Upper lobe of left lung (tissue), 6 donors: ENCODE data around the gene LRR1. TPM values are rescaled to one million over a fixed set of nuclear protein-coding genes. Genes with fewer than 3 reads are reported as not detected.
A peak's percentile ranks its signal among the peaks of the same experiment; 100 is the strongest.

Experiments used
- ATAC-seq, 2 donors: fragments of 200-7000 bp; cut with Tn5 transposase; one replicate each; pipeline ENCODE4 v1.9.1; 2022; ENCODE audit warnings: mild to moderate bottlenecking in 2 of 2, moderate library complexity in 2 of 2; ENCODE audit not compliant: low FRiP score in 2 of 2
- DNase-seq, 2 donors: peaks; one replicate each; pipeline ENCODE4 v3.0.0-alpha.2; 2019 to 2020
- H3K27ac ChIP-seq, 4 donors: fragments of 200-600 bp; sonication (generic); one replicate each; pipeline ENCODE4 v1.5.1; 2016 to 2019
- H3K27me3 ChIP-seq, 4 donors: fragments of 200-600 bp; sonication (generic); one replicate each; pipeline ENCODE4 v1.5.1; 2017 to 2019
- H3K36me3 ChIP-seq, 4 donors: fragments of 200-600 bp; sonication (generic); one replicate each; pipeline ENCODE4 v1.5.1; 2016 to 2019
- H3K4me1 ChIP-seq, 4 donors: fragments of 200-600 bp; sonication (generic); one replicate each; pipeline ENCODE4 v1.5.1; 2018 to 2019
- H3K4me3 ChIP-seq, 4 donors: fragments of 200-600 bp; sonication (generic); one replicate each; pipeline ENCODE4 v1.5.1; 2017 to 2019; ENCODE audit warnings: mild to moderate bottlenecking in 2 of 4, moderate library complexity in 1 of 4
- H3K9me3 ChIP-seq, 4 donors: fragments of 200-600 bp; sonication (generic); one replicate each; pipeline ENCODE4 v1.5.1; 2018 to 2019
- CTCF ChIP-seq, 6 experiments: fragments of 450-650 bp in 4 of 6; fragments of 200-600 bp in 2 of 6; sonication (generic) in 2 of 6; IDR thresholded peaks; one replicate each; pipeline ENCODE4 v1.5.1; 2016 to 2019; ENCODE audit warnings: antibody characterized with exemption in 6 of 6
- EP300 ChIP-seq, 4 donors: sonication (generic); formaldehyde crosslinking; IDR thresholded peaks; one replicate each; pipeline ENCODE4 v1.5.1; 2017; ENCODE audit warnings: antibody characterized with exemption in 4 of 4, control low read depth in 2 of 4
- POLR2A ChIP-seq, 4 donors: fragments of 450-650 bp; IDR thresholded peaks; one replicate each; pipeline ENCODE4 v1.5.1; 2016 to 2017; ENCODE audit warnings: antibody characterized with exemption in 4 of 4, mild to moderate bottlenecking in 2 of 4
- POLR2AphosphoS5 ChIP-seq, 2 donors: sonication (generic); formaldehyde crosslinking; IDR thresholded peaks; one replicate each; pipeline ENCODE4 v1.5.1; 2017; ENCODE audit warnings: antibody characterized with exemption in 2 of 2
- WGBS, 2 donors: methylation state at CpG; one replicate each; pipeline ENCODE4 v1.1.5; 2017 to 2018; 5-methylcytosine and 5-hydroxymethylcytosine counted together
- total RNA-seq, 6 donors: library from RNA; depleted of rRNA in 4 of 6; stranded (reverse); fragments of >200 nt in 4 of 6; gene quantifications; one replicate each; pipeline versions ENCODE4 v1.1.0 to v1.2.1, GENCODE V29; 2016 to 2021
- donor health status: DM: no; HTN: no; CAD: no; lungs with moderate emphysema.
- donor health status: DM: no; HTN: yes; CAD: no; lungs with severe emphysema.

Gene LRR1
- total RNA-seq, 6 donors from 2014 or later: 1.6 to 13.6 (median 8.1) TPM

GRCh38 chr14:49633640-49634546 is 35.2 kb downstream of the LRR1 start:
- WGBS, 2 donors: 0 to 1% methylated on average over 13 to 44 of the region's 101 CpGs
- Histone ChIP-seq H3K9me3 (no peaks in the 10 kb centered on the region), H3K4me1 (peaks cover 21 to 48% (median 24%) of the 10 kb centered on the region in 4 donors), H3K4me3 (peak overlapping the region; percentile 80 to 94 (median 88)), H3K27me3 (no peaks in the 10 kb centered on the region), H3K27ac (peak overlapping the region; percentile 87 to 98 (median 94)), H3K36me3 (peaks cover 0 to 6% (median 0%) of the 10 kb centered on the region in 4 donors)
- TF ChIP-seq EP300 (IDR thresholded peaks at IDR 0.05) (no peak), POLR2A (IDR thresholded peaks at IDR 0.05) (peak in 3 of 4 donors; percentile 62 to 92 (median 91)), POLR2AphosphoS5 (IDR thresholded peaks at IDR 0.05) (peak; percentile 72), CTCF (IDR thresholded peaks at IDR 0.05) (peak; percentile 72 to 96 (median 88))
- DNase-seq (peak; percentile 97 to 98), ATAC-seq (peak; percentile 97 to 98)

GRCh38 chr14:49634547-49635334 is 36.0 kb downstream of the LRR1 start, which contains the start of gene DNAAF2:
Gene DNAAF2, minus strand, starts transcription at chr14:49635244. Its CDS starts 95 bp downstream, at chr14:49635149.
- no peaks in the 10 kb centered on the region for H3K27me3 ChIP-seq
- peak; percentile 75 for ATAC-seq
- TF ChIP-seq POLR2AphosphoS5 (IDR thresholded peaks at IDR 0.05) (peak in 1 of 2 donors; percentile 4), CTCF (IDR thresholded peaks at IDR 0.05) (no peak)
- H3K4me1 ChIP-seq: peaks cover 21 to 51% (median 24%) of the 10 kb centered on the region in 4 donors
- H3K4me3 ChIP-seq: peak within 1 kb of the TSS; percentile 80 to 94 (median 88)
- H3K36me3 ChIP-seq: peaks cover 0 to 6% (median 0%) of the 10 kb centered on the region in 4 donors
- peak within 1 kb of the TSS; percentile 87 to 98 (median 94) for H3K27ac ChIP-seq
- no peaks in the 10 kb centered on the region for H3K9me3 ChIP-seq
- 0% methylated on average over 10 to 20 of the region's 80 CpGs for WGBS, 2 donors
- DNase-seq: peak; percentile 75 to 93

- Histone ChIP-seq H3K4me1 (peaks cover 15 to 50% (median 22%) of the 10 kb centered on the region in 4 donors), H3K27me3 (no peaks in the 10 kb centered on the region), H3K4me3 (no peak overlapping the region), H3K27ac (no peak overlapping the region), H3K36me3 (peaks cover 0 to 6% (median 0%) of the 10 kb centered on the region in 4 donors), H3K9me3 (no peaks in the 10 kb centered on the region)
- no peak for ATAC-seq
- TF ChIP-seq CTCF (IDR thresholded peaks at IDR 0.05): no peak
- TF ChIP-seq EP300 (IDR thresholded peaks at IDR 0.05): no peak
- TF ChIP-seq POLR2A (IDR thresholded peaks at IDR 0.05): no peak
- TF ChIP-seq POLR2AphosphoS5 (IDR thresholded peaks at IDR 0.05): no peak
- 96 to 100% methylated on average over 1 of the region's 1 CpG for WGBS, 2 donors
- no peak for DNase-seq
Measured at GRCh38 chr14:49636866-49637265, 38.1 kb downstream of the LRR1 start.

- 94 to 96% methylated on average over 3 of the region's 3 CpGs for WGBS, 2 donors
- Histone ChIP-seq H3K4me3 (no peak overlapping the region), H3K36me3 (peaks cover 0 to 6% (median 0%) of the 10 kb centered on the region in 4 donors), H3K9me3 (no peaks in the 10 kb centered on the region), H3K27ac (no peak overlapping the region), H3K27me3 (no peaks in the 10 kb centered on the region), H3K4me1 (peaks cover 7 to 48% (median 20%) of the 10 kb centered on the region in 4 donors)
- TF ChIP-seq CTCF (IDR thresholded peaks at IDR 0.05) (no peak), POLR2AphosphoS5 (IDR thresholded peaks at IDR 0.05) (no peak), EP300 (IDR thresholded peaks at IDR 0.05) (no peak), POLR2A (IDR thresholded peaks at IDR 0.05) (no peak)
- ATAC-seq (no peak), DNase-seq (no peak)
Measured at GRCh38 chr14:49637534-49638078, 38.9 kb downstream of the LRR1 start.
